Measurements from ENCODE around the gene NKIRAS1.

- TF ChIP-seq CTCF (conservative IDR thresholded peaks at IDR 0.05) = no peak
- TF ChIP-seq ZFX (IDR thresholded peaks at IDR 0.05) = no peak
These were observed 51.0 kb downstream of the NKIRAS1 start for GRCh38 chr3:23865595-23866396.

All from C4-2B (cell line).